ENCODE results near the gene BRSK2.

BRSK2 gene

GRCh38 chr11:1487851-1488574 is 98.3 kb downstream of the BRSK2 start:
- H3K4me1 ChIP-seq (ENCODE audit: insufficient read depth, low read length, severe bottlenecking): no peaks in the 10 kb centered on the region
- H3F3A ChIP-seq (ENCODE audit: insufficient read depth, low read length): no peaks in the 10 kb centered on the region
- TF ChIP-seq CTCF (IDR thresholded peaks at IDR 0.05; ENCODE audit: low read length) (no peak), EZH2 (IDR thresholded peaks at IDR 0.05; ENCODE audit: borderline replicate concordance, low read length) (no peak)
- H3K9me2 ChIP-seq (ENCODE audit: low read depth, low read length): no peaks in the 10 kb centered on the region
- H3K79me2 ChIP-seq (ENCODE audit: insufficient read depth, low read length): no peaks in the 10 kb centered on the region
- no peaks in the 10 kb centered on the region for H3K27me3 ChIP-seq (ENCODE audit: insufficient read depth, low read length)
- no peak overlapping the region for H3K27ac ChIP-seq (ENCODE audit: low read depth, low read length, poor library complexity, severe bottlenecking)
- no peaks in the 10 kb centered on the region for H3K9me3 ChIP-seq (ENCODE audit: low read length)
- H4K20me1 ChIP-seq (ENCODE audit: insufficient read depth, low read length): no peaks in the 10 kb centered on the region
- no peak overlapping the region for H3K9ac ChIP-seq (ENCODE audit: low read length)
- H3K36me3 ChIP-seq (ENCODE audit: insufficient read depth, low read length): no peaks in the 10 kb centered on the region
- H2AFZ ChIP-seq (ENCODE audit: low read length): no peak overlapping the region
- no peak overlapping the region for H3K4me2 ChIP-seq (ENCODE audit: low read length)
- no peak overlapping the region for H3K4me3 ChIP-seq (ENCODE audit: low read depth, low read length, poor library complexity, severe bottlenecking)

- H3K4me1 ChIP-seq (ENCODE audit: insufficient read depth, low read length, severe bottlenecking): no peaks in the 10 kb centered on the region
- no peak overlapping the region for H3K27ac ChIP-seq (ENCODE audit: low read depth, low read length, poor library complexity, severe bottlenecking)
- no peaks in the 10 kb centered on the region for H3K9me2 ChIP-seq (ENCODE audit: low read depth, low read length)
- no peaks in the 10 kb centered on the region for H4K20me1 ChIP-seq (ENCODE audit: insufficient read depth, low read length)
- TF ChIP-seq EZH2 (IDR thresholded peaks at IDR 0.05; ENCODE audit: borderline replicate concordance, low read length): no peak
- TF ChIP-seq CTCF (IDR thresholded peaks at IDR 0.05; ENCODE audit: low read length): no peak
- no peaks in the 10 kb centered on the region for H3K36me3 ChIP-seq (ENCODE audit: insufficient read depth, low read length)
- no peak overlapping the region for H3K4me3 ChIP-seq (ENCODE audit: low read depth, low read length, poor library complexity, severe bottlenecking)
- H3K9me3 ChIP-seq (ENCODE audit: low read length): no peaks in the 10 kb centered on the region
- H3K27me3 ChIP-seq (ENCODE audit: insufficient read depth, low read length): no peaks in the 10 kb centered on the region
- H3K9ac ChIP-seq (ENCODE audit: low read length): no peak overlapping the region
- H3F3A ChIP-seq (ENCODE audit: insufficient read depth, low read length): no peaks in the 10 kb centered on the region
- H3K79me2 ChIP-seq (ENCODE audit: insufficient read depth, low read length): no peaks in the 10 kb centered on the region
- H3K4me2 ChIP-seq (ENCODE audit: low read length): no peak overlapping the region
- H2AFZ ChIP-seq (ENCODE audit: low read length): no peak overlapping the region
Observed at GRCh38 chr11:1488575-1489180, 98.9 kb downstream of the BRSK2 start.

GRCh38 chr11:1490651-1491050 is 100.9 kb downstream of the BRSK2 start:
- H3F3A ChIP-seq (ENCODE audit: insufficient read depth, low read length): no peaks in the 10 kb centered on the region
- 0 out of 2 replicates have a peak, but pooled peaks cover 3% of the 10 kb centered on the region for H4K20me1 ChIP-seq (ENCODE audit: insufficient read depth, low read length)
- no peaks in the 10 kb centered on the region for H3K36me3 ChIP-seq (ENCODE audit: insufficient read depth, low read length)
- no peak for TF ChIP-seq EZH2 (IDR thresholded peaks at IDR 0.05; ENCODE audit: borderline replicate concordance, low read length)
- no peak for TF ChIP-seq CTCF (IDR thresholded peaks at IDR 0.05; ENCODE audit: low read length)
- no peak overlapping the region for H3K4me3 ChIP-seq (ENCODE audit: low read depth, low read length, poor library complexity, severe bottlenecking)
- no peaks in the 10 kb centered on the region for H3K27me3 ChIP-seq (ENCODE audit: insufficient read depth, low read length)
- H3K27ac ChIP-seq (ENCODE audit: low read depth, low read length, poor library complexity, severe bottlenecking): no peak overlapping the region
- H3K4me2 ChIP-seq (ENCODE audit: low read length): no peak overlapping the region
- H3K9ac ChIP-seq (ENCODE audit: low read length): no peak overlapping the region
- no peaks in the 10 kb centered on the region for H3K9me2 ChIP-seq (ENCODE audit: low read depth, low read length)
- H3K9me3 ChIP-seq (ENCODE audit: low read length): no peaks in the 10 kb centered on the region
- H3K79me2 ChIP-seq (ENCODE audit: insufficient read depth, low read length): no peaks in the 10 kb centered on the region
- no peak overlapping the region for H2AFZ ChIP-seq (ENCODE audit: low read length)
- no peaks in the 10 kb centered on the region for H3K4me1 ChIP-seq (ENCODE audit: insufficient read depth, low read length, severe bottlenecking)
